Epithelial cell of proximal tubule (primary cell): ENCODE data around the gene MDC1. TPM values are rescaled to one million over a fixed set of nuclear protein-coding genes. Genes with fewer than 3 reads are reported as not detected.
"Not testable (repeated sequence)": the region's sequence is repeated elsewhere in the genome, so short reads cannot be mapped to it uniquely, and the experiment has no call there.

Experiments used
- DNase-seq: peaks from one replicate; pipeline ENCODE4 v3.0.0-alpha.2; 2011; ENCODE audit warnings: low read depth
- H3K4me3 ChIP-seq: 2 replicates; pipeline ENCODE4 v1.5.1; 2011; ENCODE audit warnings: low read depth, mild to moderate bottlenecking, low read length
- total RNA-seq: library from RNA; depleted of rRNA; stranded (reverse); fragments of >200 nt; gene quantifications from 2 replicates; pipeline ENCODE4 v1.2.3, GENCODE V29; 2015
- TF ChIP-seq, protein P1 (sequence below): conservative IDR thresholded peaks from 2 replicates; pipeline ENCODE4 v1.5.1; 2012; ENCODE audit warnings: low read depth, mild to moderate bottlenecking, low read length

The MDC1 gene
- total RNA-seq, 1 donor from 2014 or later, result 11.4 TPM

DNA sequence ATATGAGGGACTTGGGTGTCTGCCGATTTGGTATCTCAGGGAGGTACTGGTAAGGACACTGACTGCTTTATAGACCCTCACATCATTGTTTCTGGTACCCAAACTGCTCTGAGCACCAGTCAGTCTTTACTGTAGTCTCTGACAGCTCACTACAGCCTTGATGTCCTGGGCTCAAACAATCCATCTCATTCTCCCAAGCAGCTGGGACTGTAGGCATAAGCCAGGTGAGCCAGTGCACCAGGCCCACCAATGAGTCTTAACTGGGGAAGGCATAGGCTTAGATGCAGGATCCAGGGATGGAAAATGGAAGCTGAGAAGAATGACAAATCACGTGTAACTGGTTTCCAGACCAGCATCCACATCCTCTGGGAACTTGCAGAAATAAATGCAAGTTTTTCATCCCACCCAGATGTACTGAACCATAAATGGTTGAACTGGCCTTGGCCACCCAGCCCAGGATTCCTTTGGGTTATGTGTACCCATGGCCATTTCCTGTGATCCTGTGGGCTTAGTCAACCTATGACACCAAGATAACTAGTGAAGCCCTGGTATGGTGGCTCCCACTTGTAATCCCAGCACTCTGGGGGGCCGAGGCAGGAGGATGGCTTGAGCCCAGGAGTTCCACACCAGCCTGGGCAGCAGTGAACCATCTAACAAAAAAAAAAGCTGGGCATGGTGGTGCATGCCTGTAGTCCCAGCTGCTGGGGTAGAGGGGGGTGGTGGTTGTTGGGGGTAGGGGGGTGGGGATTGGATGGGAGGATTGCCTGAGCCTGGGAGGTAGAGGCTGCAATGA lies 8.8 kb upstream of the MDC1 start:
- no peak for DNase-seq
- TF ChIP-seq, protein P1, sequence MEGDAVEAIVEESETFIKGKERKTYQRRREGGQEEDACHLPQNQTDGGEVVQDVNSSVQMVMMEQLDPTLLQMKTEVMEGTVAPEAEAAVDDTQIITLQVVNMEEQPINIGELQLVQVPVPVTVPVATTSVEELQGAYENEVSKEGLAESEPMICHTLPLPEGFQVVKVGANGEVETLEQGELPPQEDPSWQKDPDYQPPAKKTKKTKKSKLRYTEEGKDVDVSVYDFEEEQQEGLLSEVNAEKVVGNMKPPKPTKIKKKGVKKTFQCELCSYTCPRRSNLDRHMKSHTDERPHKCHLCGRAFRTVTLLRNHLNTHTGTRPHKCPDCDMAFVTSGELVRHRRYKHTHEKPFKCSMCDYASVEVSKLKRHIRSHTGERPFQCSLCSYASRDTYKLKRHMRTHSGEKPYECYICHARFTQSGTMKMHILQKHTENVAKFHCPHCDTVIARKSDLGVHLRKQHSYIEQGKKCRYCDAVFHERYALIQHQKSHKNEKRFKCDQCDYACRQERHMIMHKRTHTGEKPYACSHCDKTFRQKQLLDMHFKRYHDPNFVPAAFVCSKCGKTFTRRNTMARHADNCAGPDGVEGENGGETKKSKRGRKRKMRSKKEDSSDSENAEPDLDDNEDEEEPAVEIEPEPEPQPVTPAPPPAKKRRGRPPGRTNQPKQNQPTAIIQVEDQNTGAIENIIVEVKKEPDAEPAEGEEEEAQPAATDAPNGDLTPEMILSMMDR, result no peak
- no peak overlapping the region for H3K4me3 ChIP-seq

DNA sequence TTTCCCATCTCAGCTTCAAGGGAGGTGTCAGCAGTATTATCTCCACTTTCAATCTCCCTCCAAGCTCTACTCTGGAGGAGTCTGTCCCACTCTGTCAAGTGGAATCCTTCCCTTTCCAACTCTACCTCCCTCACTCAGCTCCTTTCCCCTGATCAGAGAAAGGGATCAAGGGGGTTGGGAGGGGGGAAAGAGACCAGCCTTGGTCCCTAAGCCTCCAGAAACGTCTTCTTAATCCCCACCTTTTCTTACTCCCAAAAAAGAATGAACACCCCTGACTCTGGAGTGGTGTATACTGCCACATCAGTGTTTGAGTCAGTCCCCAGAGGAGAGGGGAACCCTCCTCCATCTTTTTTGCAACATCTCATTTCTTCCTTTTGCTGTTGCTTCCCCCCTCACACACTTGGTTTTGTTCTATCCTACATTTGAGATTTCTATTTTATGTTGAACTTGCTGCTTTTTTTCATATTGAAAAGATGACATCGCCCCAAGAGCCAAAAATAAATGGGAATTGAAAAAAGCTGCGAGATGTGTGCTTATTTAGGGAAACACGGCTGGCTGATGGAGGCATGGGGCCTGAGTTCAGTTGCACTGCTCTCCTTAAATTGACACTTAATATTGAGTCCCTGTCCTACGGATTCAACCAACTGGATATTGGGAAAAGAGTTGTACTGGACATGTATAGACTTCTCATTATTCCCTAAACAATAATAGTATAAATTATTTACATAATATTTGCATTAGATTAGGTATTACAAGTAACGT lies 8.0 kb upstream of the MDC1 start:
- no peak overlapping the region for H3K4me3 ChIP-seq
- no peak for DNase-seq
- TF ChIP-seq, protein P1, result no peak

DNA sequence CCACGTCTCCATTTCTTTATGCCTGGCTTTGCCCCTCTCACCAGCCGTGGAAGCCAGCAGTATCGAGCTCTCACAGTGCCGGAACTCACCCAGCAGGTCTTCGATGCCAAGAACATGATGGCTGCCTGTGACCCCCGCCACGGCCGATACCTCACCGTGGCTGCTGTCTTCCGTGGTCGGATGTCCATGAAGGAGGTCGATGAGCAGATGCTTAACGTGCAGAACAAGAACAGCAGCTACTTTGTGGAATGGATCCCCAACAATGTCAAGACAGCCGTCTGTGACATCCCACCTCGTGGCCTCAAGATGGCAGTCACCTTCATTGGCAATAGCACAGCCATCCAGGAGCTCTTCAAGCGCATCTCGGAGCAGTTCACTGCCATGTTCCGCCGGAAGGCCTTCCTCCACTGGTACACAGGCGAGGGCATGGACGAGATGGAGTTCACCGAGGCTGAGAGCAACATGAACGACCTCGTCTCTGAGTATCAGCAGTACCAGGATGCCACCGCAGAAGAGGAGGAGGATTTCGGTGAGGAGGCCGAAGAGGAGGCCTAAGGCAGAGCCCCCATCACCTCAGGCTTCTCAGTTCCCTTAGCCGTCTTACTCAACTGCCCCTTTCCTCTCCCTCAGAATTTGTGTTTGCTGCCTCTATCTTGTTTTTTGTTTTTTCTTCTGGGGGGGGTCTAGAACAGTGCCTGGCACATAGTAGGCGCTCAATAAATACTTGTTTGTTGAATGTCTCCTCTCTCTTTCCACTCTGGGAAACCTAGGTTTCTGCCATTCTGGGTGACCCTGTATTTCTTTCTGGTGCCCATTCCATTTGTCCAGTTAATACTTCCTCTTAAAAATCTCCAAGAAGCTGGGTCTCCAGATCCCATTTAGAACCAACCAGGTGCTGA lies 7.0 kb upstream of the MDC1 start:
- H3K4me3 ChIP-seq, DNase-seq: not testable (repeated sequence)
- TF ChIP-seq, protein P1, result peak; percentile 5

DNA sequence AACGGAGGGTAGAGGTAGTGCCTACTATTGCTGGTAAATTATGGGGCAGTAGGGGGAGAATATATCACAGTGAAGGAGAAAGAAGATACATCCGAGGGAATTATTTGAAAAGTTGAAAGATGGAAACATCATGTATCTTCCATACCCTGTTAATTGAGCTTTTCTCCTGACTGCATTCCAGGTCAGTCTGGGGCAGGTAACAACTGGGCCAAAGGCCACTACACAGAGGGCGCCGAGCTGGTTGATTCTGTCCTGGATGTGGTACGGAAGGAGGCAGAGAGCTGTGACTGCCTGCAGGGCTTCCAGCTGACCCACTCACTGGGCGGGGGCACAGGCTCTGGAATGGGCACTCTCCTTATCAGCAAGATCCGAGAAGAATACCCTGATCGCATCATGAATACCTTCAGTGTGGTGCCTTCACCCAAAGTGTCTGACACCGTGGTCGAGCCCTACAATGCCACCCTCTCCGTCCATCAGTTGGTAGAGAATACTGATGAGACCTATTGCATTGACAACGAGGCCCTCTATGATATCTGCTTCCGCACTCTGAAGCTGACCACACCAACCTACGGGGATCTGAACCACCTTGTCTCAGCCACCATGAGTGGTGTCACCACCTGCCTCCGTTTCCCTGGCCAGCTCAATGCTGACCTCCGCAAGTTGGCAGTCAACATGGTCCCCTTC lies 6.2 kb upstream of the MDC1 start:
- H3K4me3 ChIP-seq, result peak overlapping the region; percentile 91
- not testable (repeated sequence) for DNase-seq

DNA sequence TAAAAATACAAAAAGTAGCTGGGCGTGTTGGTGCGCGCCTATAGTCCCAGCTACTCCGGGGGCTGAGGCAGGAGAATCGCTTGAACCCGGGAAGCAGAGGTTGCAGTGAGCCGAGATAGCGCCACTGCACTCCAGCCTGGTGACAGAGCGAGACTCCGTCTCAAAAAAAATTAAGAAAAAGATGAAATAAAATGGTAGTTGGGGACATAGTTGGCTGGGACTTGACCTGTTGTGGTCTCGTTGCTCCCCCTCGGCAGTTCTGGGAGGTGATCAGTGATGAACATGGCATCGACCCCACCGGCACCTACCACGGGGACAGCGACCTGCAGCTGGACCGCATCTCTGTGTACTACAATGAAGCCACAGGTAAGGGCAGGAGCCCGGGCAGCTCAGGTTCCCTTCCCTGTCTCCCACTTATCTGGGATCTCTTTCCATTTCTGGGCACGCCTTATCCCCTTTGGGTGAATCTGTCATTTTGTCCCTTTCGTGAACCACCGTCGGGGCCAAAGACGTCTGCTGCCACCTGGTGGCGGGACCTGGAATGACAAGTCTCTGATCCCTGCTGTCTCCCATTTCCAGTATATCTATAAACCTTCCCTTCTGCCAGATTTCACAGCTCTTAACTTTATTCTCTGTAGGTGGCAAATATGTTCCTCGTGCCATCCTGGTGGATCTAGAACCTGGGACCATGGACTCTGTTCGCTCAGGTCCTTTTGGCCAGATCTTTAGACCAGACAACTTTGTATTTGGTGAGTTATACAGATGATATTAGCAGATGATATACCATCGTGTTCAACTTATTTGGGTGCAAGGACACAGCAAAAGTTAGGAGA lies 5.4 kb upstream of the MDC1 start:
- H3K4me3 ChIP-seq, result peak overlapping the region; percentile 91
- no peak for DNase-seq
- TF ChIP-seq, protein P1, result peak; percentile 94

DNA sequence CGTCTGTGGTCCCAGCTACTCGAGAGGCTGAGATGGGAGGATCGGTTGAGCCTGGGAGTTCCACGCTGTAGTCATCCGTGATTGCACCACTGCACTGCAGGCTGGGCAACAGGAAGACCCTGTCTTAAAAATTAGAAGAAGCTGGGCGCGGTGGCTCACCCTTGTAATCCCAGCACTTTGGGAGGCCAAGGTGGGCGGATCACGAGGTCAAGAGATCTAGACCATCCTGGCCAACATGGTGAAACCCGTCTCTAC lies 4.9 kb upstream of the MDC1 start:
- DNase-seq, result not testable (repeated sequence)
- peak overlapping the region; percentile 91 for H3K4me3 ChIP-seq
